Liver (tissue), 9 donors: Measurements from ENCODE around the gene SLC38A3. TPM values are rescaled to one million over a fixed set of nuclear protein-coding genes. Genes with fewer than 3 reads are reported as not detected.

ENCODE experiments used
- DNase-seq: peaks from one replicate; pipeline ENCODE4 v3.0.0-alpha.2; 2017; ENCODE audit warnings: low spot score
- H3K27ac ChIP-seq, 2 donors: one replicate each; pipeline ENCODE4 v1.7.0; 2013; ENCODE audit warnings: inconsistent platforms in 2 of 2, low read length in 2 of 2, control low read depth in 1 of 2, low read depth in 1 of 2, mild to moderate bottlenecking in 1 of 2
- H3K27me3 ChIP-seq, 4 donors: one replicate each; pipeline versions ENCODE4 v1.6.1 to v1.7.0; 2013; ENCODE audit warnings: low read length in 3 of 4, inconsistent platforms in 1 of 4, mild to moderate bottlenecking in 1 of 4, moderate library complexity in 1 of 4; ENCODE audit not compliant: control insufficient read depth in 4 of 4, insufficient read depth in 4 of 4
- H3K36me3 ChIP-seq, 4 donors: one replicate each; pipeline versions ENCODE4 v1.6.1 to v1.7.0; 2013; ENCODE audit warnings: low read length in 3 of 4, mild to moderate bottlenecking in 3 of 4, low read depth in 1 of 4, moderate library complexity in 1 of 4; ENCODE audit not compliant: control insufficient read depth in 4 of 4, insufficient read depth in 3 of 4
- H3K4me1 ChIP-seq, 4 donors: one replicate each; pipeline versions ENCODE4 v1.6.1 to v1.7.0; 2013; ENCODE audit warnings: low read length in 3 of 4, mild to moderate bottlenecking in 3 of 4, moderate library complexity in 1 of 4; ENCODE audit not compliant: control insufficient read depth in 4 of 4, insufficient read depth in 4 of 4
- H3K4me3 ChIP-seq, 3 donors: one replicate each; pipeline versions ENCODE4 v1.6.1 to v1.7.0; 2013; ENCODE audit warnings: low read length in 3 of 3, control low read depth in 1 of 3, low read depth in 1 of 3, mild to moderate bottlenecking in 1 of 3
- H3K9ac ChIP-seq, 2 donors: one replicate each; pipeline ENCODE4 v1.7.0; 2013; ENCODE audit warnings: low read length in 2 of 2, mild to moderate bottlenecking in 2 of 2, moderate library complexity in 2 of 2, control low read depth in 1 of 2, low read depth in 1 of 2
- H3K9me3 ChIP-seq, 4 donors: one replicate each; pipeline versions ENCODE4 v1.6.1 to v1.7.0; 2013; ENCODE audit warnings: low read length in 3 of 4; ENCODE audit not compliant: control insufficient read depth in 4 of 4
- EGR1 ChIP-seq, 2 donors: IDR thresholded peaks; 2 replicates each; pipeline ENCODE4 v1.6.1; 2016 to 2018; ENCODE audit warnings: antibody characterized with exemption in 2 of 2, low read depth in 2 of 2
- FOXA1 ChIP-seq: IDR thresholded peaks from 2 replicates; pipeline ENCODE4 v1.6.1; 2016; ENCODE audit warnings: antibody characterized with exemption
- GABPA ChIP-seq, 2 donors: IDR thresholded peaks in 1 of 2; conservative IDR thresholded peaks in 1 of 2; 2 replicates each; pipeline ENCODE4 v1.6.1; 2016; ENCODE audit warnings: antibody characterized with exemption in 2 of 2, mild to moderate bottlenecking in 1 of 2, moderate library complexity in 1 of 2
- HNF4A ChIP-seq, 2 donors: conservative IDR thresholded peaks; 2 replicates each; pipeline ENCODE4 v1.6.1; 2016; ENCODE audit warnings: antibody characterized with exemption in 2 of 2, mild to moderate bottlenecking in 2 of 2
- HNF4G ChIP-seq: IDR thresholded peaks from 2 replicates; pipeline ENCODE4 v1.6.1; 2016; ENCODE audit warnings: antibody characterized with exemption
- JUND ChIP-seq, 2 donors: IDR thresholded peaks; 2 replicates each; pipeline ENCODE4 v1.6.1; 2016; ENCODE audit warnings: antibody characterized with exemption in 2 of 2
- NR2F2 ChIP-seq: IDR thresholded peaks from 2 replicates; pipeline ENCODE4 v1.6.1; 2016; ENCODE audit warnings: antibody characterized with exemption
- RAD21 ChIP-seq, 2 donors: IDR thresholded peaks; 2 replicates each; pipeline ENCODE4 v1.6.1; 2016; ENCODE audit warnings: antibody characterized with exemption in 2 of 2, mild to moderate bottlenecking in 2 of 2
- RXRA ChIP-seq, 2 donors: IDR thresholded peaks; 2 replicates each; pipeline ENCODE4 v1.6.1; 2017 to 2018; ENCODE audit warnings: antibody characterized with exemption in 2 of 2, mild to moderate bottlenecking in 1 of 2
- SP1 ChIP-seq: IDR thresholded peaks from 2 replicates; pipeline ENCODE4 v1.6.1; 2018; ENCODE audit warnings: antibody characterized with exemption, mild to moderate bottlenecking
- TAF1 ChIP-seq: conservative IDR thresholded peaks from 2 replicates; pipeline ENCODE4 v1.6.1; 2016; ENCODE audit warnings: antibody characterized with exemption, mild to moderate bottlenecking
- YY1 ChIP-seq: IDR thresholded peaks from 2 replicates; pipeline ENCODE4 v1.6.1; 2016; ENCODE audit warnings: antibody characterized with exemption, mild to moderate bottlenecking
- whole genome bisulfite sequencing: extraction: QIAGEN DNeasy Blood & Tissue Kit; methylation state at CpG from one replicate; pipeline ENCODE4 v1.1.7; 2013; 5-methylcytosine and 5-hydroxymethylcytosine counted together
- polyA plus RNA-seq, 2 donors: library from polyadenylated mRNA; stranded (reverse) in 1 of 2; unstranded in 1 of 2; fragments of 200-250 nt in 1 of 2; fragments of >200 nt in 1 of 2; fragmentation: Nextera tagmentation in 1 of 2; extraction: Ambion mirVana in 1 of 2; gene quantifications; one replicate each; pipeline versions ENCODE4 v1.2.1 to v1.2.3, GENCODE V29; 2013 to 2015
- total RNA-seq, 2 donors: library from RNA; depleted of rRNA; stranded (reverse); fragments of >200 nt; gene quantifications; one replicate each; pipeline ENCODE4 v1.2.3, GENCODE V29; 2014
- TF ChIP-seq, protein P1 (sequence below): fragments of 150-350 bp; IDR thresholded peaks from 2 replicates; pipeline ENCODE4 v1.5.1; 2017; ENCODE audit warnings: improper control_type of control experiment, low read depth, low read length; ENCODE audit not compliant: missing input control
- TF ChIP-seq, protein P2 (sequence below): IDR thresholded peaks from 2 replicates; pipeline ENCODE4 v1.6.1; 2016; ENCODE audit warnings: antibody characterized with exemption
- TF ChIP-seq, protein P3 (sequence below): IDR thresholded peaks from 2 replicates; pipeline ENCODE4 v1.6.1; 2016; ENCODE audit warnings: antibody characterized with exemption
- TF ChIP-seq, protein P4 (sequence below): IDR thresholded peaks from 2 replicates; pipeline ENCODE4 v1.6.1; 2016; ENCODE audit warnings: antibody characterized with exemption
- TF ChIP-seq, protein P5 (sequence below): IDR thresholded peaks from 2 replicates; pipeline ENCODE4 v1.6.1; 2016; ENCODE audit warnings: antibody characterized with exemption, mild to moderate bottlenecking
- donor health status: healthy.
- donor health status: healthy.
- donor health status: healthy.
- donor health status: healthy.
- donor health status: healthy.

SLC38A3 gene
- total and polyA plus RNA-seq, 4 donors: 98.1 to 180 (median 140) TPM

DNA sequence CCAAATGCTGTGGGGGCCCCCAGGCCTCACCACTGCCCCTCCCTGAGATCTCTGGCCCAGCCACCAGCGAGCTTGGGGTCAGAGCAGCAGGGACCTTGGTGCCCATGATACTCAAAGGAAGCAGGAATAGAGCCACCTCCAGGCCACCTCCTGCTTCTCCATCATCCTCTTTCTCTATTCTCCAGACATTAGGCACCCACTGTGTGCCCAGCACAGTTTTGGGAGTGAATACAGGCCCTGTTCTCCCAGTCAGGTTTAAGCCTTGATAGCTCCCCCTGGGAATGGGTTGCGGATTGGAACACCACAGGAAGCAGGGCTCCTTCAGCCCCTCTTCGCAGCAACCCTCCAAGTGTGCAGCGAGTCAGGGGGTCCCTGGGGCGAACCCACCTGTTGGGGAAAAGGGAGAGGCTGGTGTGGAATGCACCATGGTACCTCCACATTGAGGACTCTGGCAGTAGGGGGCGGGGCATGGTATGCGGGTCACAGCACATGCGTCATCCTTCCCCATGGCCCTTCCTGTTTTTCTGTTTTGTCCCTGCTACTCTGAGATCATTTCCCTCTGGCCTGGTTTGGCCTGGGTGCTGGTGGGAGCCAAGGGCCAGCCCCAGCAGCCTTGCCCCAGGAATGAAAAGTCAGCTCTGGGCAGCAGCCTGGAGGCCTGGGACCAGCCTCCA, 49.6 kb downstream of the SLC38A3 start:
- Histone ChIP-seq H3K27me3 (no peaks in the 10 kb centered on the region), H3K9me3 (no peaks in the 10 kb centered on the region), H3K9ac (no peak overlapping the region), H3K27ac (peak overlapping the region; percentile 83 to 96), H3K4me1 (peaks cover 10 to 45% (median 26%) of the 10 kb centered on the region in 4 donors), H3K4me3 (no peak overlapping the region), H3K36me3 (peaks cover 14 to 26% (median 21%) of the 10 kb centered on the region in 4 donors)
- DNase-seq: no peak
- TF ChIP-seq, protein P1, sequence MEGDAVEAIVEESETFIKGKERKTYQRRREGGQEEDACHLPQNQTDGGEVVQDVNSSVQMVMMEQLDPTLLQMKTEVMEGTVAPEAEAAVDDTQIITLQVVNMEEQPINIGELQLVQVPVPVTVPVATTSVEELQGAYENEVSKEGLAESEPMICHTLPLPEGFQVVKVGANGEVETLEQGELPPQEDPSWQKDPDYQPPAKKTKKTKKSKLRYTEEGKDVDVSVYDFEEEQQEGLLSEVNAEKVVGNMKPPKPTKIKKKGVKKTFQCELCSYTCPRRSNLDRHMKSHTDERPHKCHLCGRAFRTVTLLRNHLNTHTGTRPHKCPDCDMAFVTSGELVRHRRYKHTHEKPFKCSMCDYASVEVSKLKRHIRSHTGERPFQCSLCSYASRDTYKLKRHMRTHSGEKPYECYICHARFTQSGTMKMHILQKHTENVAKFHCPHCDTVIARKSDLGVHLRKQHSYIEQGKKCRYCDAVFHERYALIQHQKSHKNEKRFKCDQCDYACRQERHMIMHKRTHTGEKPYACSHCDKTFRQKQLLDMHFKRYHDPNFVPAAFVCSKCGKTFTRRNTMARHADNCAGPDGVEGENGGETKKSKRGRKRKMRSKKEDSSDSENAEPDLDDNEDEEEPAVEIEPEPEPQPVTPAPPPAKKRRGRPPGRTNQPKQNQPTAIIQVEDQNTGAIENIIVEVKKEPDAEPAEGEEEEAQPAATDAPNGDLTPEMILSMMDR: no peak
- TF ChIP-seq GABPA (IDR thresholded peaks at IDR 0.05 in 1 of 2, conservative IDR thresholded peaks at IDR 0.05 in 1 of 2) (peak in 1 of 2 donors; percentile 77), JUND (IDR thresholded peaks at IDR 0.05) (peak in 1 of 2 donors; percentile 32), RXRA (IDR thresholded peaks at IDR 0.05) (peak in 1 of 2 donors; percentile 6), NR2F2 (no peak), SP1 (peak; percentile 38)
- TF ChIP-seq, protein P2, sequence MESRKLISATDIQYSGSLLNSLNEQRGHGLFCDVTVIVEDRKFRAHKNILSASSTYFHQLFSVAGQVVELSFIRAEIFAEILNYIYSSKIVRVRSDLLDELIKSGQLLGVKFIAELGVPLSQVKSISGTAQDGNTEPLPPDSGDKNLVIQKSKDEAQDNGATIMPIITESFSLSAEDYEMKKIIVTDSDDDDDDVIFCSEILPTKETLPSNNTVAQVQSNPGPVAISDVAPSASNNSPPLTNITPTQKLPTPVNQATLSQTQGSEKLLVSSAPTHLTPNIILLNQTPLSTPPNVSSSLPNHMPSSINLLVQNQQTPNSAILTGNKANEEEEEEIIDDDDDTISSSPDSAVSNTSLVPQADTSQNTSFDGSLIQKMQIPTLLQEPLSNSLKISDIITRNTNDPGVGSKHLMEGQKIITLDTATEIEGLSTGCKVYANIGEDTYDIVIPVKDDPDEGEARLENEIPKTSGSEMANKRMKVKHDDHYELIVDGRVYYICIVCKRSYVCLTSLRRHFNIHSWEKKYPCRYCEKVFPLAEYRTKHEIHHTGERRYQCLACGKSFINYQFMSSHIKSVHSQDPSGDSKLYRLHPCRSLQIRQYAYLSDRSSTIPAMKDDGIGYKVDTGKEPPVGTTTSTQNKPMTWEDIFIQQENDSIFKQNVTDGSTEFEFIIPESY: no peak
- TF ChIP-seq, protein P3, sequence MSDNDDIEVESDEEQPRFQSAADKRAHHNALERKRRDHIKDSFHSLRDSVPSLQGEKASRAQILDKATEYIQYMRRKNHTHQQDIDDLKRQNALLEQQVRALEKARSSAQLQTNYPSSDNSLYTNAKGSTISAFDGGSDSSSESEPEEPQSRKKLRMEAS: no peak
- TF ChIP-seq, protein P4, sequence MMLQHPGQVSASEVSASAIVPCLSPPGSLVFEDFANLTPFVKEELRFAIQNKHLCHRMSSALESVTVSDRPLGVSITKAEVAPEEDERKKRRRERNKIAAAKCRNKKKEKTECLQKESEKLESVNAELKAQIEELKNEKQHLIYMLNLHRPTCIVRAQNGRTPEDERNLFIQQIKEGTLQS: no peak
- WGBS: 78% methylated on average over 8 of the region's 8 CpGs

DNA sequence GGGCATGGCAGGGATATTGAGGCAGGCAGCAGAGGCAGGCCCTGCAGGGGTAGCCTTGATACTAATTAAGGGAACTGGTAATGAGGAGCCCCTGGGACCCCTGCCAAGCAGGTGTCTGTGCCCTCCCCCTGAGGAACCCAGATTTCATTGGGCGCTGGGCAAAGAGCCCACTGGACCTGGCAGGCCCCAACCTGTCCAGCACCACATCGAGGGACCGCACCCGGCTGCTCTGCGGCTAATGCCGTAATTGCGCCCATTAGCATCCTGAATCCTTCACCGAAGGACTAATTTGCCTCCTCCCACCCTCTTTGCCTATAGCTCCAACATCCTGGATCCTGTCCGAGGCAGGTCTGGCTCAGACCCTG, 50.2 kb downstream of the SLC38A3 start:
- peaks cover 14 to 26% (median 21%) of the 10 kb centered on the region in 4 donors for H3K36me3 ChIP-seq

More for the DNA sequence above, 50.2 kb downstream of the SLC38A3 start:
- Histone ChIP-seq H3K9ac (no peak overlapping the region), H3K27me3 (no peaks in the 10 kb centered on the region), H3K4me1 (peaks cover 11 to 43% (median 23%) of the 10 kb centered on the region in 4 donors), H3K27ac (peak overlapping the region; percentile 83 to 96), H3K9me3 (no peaks in the 10 kb centered on the region), H3K4me3 (no peak overlapping the region)
- DNase-seq: no peak
- WGBS: 86% methylated on average over 9 of the region's 9 CpGs
- TF ChIP-seq SP1: no peak
- no peak for TF ChIP-seq RXRA (IDR thresholded peaks at IDR 0.05)
- TF ChIP-seq, protein P3: no peak
- TF ChIP-seq TAF1: no peak
- no peak for TF ChIP-seq YY1
- TF ChIP-seq, protein P1: no peak
- TF ChIP-seq JUND (IDR thresholded peaks at IDR 0.05): no peak
- TF ChIP-seq EGR1 (IDR thresholded peaks at IDR 0.05; ENCODE audit: low read depth in 2 of 2): no peak
- no peak for TF ChIP-seq HNF4A (conservative IDR thresholded peaks at IDR 0.05)
- TF ChIP-seq FOXA1: no peak
- TF ChIP-seq, protein P2: no peak
- TF ChIP-seq, protein P5, sequence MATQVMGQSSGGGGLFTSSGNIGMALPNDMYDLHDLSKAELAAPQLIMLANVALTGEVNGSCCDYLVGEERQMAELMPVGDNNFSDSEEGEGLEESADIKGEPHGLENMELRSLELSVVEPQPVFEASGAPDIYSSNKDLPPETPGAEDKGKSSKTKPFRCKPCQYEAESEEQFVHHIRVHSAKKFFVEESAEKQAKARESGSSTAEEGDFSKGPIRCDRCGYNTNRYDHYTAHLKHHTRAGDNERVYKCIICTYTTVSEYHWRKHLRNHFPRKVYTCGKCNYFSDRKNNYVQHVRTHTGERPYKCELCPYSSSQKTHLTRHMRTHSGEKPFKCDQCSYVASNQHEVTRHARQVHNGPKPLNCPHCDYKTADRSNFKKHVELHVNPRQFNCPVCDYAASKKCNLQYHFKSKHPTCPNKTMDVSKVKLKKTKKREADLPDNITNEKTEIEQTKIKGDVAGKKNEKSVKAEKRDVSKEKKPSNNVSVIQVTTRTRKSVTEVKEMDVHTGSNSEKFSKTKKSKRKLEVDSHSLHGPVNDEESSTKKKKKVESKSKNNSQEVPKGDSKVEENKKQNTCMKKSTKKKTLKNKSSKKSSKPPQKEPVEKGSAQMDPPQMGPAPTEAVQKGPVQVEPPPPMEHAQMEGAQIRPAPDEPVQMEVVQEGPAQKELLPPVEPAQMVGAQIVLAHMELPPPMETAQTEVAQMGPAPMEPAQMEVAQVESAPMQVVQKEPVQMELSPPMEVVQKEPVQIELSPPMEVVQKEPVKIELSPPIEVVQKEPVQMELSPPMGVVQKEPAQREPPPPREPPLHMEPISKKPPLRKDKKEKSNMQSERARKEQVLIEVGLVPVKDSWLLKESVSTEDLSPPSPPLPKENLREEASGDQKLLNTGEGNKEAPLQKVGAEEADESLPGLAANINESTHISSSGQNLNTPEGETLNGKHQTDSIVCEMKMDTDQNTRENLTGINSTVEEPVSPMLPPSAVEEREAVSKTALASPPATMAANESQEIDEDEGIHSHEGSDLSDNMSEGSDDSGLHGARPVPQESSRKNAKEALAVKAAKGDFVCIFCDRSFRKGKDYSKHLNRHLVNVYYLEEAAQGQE: no peak
- TF ChIP-seq HNF4G: no peak
- TF ChIP-seq RAD21 (IDR thresholded peaks at IDR 0.05): no peak
